NK-92 (cell line): ENCODE data around the gene RBM15B.
"Not testable (repeated sequence)": the region's sequence is repeated elsewhere in the genome, so short reads cannot be mapped to it uniquely, and the experiment has no call there.

Experiments
- DNase-seq: peaks from one replicate; lab custom pipeline; 2025; ENCODE audit not compliant: unreplicated experiment; lab: John Stamatoyannopoulos, UW

RBM15B gene

DNA sequence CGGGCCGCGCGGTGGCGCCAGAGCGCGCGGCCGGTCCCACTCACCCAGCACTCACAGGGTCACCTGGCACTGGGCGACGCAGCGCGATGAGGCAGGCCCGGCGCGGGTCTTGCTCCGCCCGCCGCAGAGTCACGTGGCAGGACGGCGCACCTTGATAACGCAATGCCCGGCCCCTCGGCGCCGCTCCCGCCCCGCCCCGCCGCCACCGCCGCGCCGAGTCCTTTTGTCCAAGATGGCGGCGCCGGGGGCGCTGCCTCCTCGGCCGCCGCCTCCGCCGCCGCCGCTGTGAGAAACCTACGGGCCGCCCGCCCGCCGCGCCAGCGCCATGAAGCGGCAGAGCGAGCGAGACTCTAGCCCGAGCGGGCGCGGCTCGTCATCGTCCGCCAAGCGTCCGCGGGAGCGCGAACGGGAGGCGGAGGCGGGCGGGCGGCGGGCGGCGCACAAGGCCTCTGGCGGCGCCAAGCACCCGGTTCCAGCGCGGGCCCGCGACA, at the start of gene RBM15B:
TSS of gene RBM15B (plus strand) at position 211 of the 491 bp plus-strand sequence. CDS start at position 326, 115 bp downstream.
- peak; percentile 60 for DNase-seq

DNA sequence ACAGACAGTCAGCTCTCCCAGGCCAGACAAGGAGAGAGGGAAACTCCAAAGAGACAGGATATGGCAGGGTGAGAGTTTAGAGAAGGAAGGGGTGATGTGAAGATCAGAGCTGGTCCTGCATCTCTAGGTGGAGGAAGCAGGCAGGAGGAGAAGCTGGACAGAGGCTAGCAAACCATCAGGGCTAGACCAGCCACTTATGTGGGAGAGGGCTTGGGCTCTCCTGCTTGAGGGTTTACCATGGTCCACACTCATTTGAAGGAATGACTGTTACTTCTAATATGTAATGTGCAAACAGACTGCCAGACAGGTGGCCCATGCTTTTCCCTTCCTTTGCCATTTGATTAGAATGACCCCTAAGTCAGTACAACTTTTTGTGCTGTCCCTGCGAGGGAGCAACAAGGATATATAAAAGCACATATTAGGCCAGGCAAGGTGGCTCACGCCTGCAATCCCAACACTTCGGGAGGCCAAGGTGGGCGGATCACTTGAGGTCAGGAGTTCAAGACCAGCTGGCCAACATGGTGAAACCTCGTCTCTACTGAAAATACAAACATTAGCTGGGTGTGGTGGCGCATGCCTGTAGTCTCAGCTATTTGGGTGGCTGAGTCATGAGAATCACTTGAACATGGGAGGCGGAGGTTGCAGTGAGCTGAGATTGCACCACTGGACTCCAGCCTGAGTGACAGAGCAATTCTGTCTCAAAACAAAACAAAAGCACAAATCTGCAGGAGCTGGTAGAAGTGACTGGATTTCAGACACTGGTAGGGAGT, 47.0 kb upstream of the RBM15B start:
- DNase-seq = no peak

GRCh38 chr3:51350751-51351150, 40.3 kb upstream of the RBM15B start:
- DNase-seq = no peak

GRCh38 chr3:51353131-51353530, 38.0 kb upstream of the RBM15B start:
- no peak for DNase-seq

DNA sequence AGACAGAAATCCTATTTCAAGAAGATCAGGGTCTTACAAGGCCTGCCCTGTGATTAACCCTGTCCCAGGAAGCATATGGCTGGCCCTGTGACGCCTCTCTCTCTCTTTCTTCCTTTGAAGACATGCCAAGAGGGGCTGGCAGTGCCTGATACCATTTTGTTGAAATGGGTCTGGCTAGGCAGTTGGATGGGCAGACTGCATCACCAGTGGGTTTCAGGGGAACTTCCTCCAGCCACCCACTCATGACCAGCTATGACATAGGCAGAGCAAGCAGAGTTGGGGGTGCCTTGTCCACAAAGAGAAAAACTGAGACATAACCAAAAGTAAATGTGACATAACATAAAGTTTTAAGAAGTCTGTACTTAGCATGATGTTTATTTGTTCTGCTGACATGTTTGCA, 37.4 kb upstream of the RBM15B start:
- no peak for DNase-seq

DNA sequence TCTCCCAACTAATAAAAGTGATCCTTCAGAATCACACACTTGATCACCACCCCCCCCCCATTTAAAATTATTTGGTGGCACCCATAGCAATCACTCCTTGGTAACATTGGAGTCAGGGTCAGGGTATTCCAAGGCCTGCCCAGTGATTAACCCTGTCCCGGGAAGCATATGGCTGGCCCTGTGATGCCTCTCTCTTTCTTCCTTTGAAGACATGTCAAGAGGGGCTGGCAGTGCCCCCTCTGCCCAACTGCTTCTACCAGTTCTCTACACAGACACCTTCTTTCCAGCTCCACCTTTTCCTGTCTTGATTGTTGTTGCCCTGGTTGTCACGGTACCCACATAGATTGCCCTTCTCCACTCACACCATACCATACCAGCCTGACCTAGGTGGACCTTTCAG, 36.9 kb upstream of the RBM15B start:
- DNase-seq = no peak

GRCh38 chr3:51354731-51355615, 36.1 kb upstream of the RBM15B start:
- DNase-seq = no peak

DNA sequence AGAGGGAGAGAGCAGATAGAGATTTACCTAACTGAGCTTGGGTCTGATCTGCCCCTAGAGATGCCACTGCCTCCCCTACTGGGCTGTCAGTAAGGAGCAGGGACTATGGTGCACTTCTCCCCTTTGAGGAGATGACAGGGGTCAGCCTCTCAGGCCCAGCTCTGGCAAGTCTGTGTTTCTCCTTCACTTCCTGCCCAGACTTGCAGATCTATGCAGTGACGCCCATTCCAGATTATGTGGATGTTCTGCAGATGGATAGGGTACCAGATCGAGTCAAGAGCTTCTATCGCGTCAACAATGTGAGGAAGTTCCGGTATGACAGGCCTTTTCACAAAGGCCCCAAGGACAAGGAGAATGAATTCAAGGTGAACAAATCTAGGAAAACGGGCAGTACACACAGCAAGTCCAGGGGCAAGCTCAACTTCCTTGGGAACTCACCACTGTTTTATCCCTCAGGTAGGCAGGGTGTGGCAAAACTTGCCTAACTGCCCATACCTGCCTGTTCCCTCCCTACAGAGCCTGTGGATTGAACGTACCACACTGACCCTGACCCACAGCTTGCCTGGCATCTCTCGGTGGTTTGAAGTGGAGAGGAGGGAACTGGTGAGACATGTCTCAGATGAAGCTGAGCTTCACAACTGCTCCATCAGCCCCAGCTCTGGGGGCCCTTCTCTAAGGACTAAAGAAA, 35.0 kb upstream of the RBM15B start:
- DNase-seq = no peak

- DNase-seq = no peak
Measured at GRCh38 chr3:51357856-51358255, 33.2 kb upstream of the RBM15B start.

DNA sequence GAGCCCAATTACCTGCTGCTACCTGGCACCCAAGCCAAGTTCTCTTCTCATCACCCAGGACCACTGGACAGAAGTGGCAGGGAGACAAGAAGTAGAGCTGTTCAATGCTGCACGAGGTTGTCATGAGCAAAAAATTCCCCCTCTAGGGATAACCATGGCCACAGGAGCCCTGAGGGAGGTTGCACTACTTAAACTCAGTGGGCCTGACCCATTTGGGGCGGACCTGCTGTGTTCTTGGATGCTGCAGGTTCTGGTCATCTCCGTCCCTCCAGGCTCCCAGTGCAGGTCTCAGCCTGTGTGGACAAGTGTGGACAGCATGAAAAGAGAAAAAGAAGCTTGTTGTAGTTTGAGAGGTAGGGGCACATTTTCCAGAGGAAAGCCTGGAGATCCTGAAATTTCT, 32.1 kb upstream of the RBM15B start:
- no peak for DNase-seq

GRCh38 chr3:51360806-51361205, 30.3 kb upstream of the RBM15B start:
- DNase-seq = no peak

DNA sequence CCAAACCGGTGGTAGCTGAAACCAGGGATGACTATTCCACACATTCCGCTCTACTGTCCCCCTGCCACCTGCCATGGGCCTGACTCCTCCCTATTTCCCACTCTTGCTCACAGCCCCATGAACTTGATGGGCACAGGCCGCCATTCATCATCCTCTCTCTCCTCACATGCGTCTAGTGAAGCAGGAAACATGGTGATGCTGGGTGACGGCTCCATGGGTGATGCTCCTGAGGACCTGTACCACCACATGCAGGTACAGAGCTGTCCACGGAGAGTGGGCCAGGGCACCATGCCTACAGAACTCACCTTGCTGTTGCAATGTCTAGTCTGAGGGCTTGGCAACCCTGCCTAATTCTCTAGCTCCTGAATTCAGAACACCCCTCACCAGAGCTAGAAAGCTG, 29.3 kb upstream of the RBM15B start:
- DNase-seq = no peak

DNA sequence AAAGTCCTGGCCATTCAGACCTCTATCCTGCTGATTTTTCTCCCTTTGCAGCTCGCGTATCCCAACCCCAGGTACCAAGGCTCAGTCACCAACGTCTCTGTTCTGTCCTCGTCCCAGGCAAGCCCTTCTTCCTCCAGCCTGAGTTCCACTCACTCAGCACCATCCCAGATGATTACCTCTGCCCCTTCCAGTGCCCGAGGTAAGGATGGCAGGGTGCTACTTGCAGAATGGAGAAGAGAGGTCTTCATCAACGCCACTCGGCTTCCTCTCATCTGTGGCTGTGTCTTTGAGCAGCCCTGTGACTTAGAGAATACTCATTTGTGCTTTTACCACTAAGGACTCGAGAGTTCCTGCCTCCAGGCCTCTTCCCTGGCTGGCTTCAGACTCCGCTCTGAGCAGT, 28.6 kb upstream of the RBM15B start:
- no peak for DNase-seq

DNA sequence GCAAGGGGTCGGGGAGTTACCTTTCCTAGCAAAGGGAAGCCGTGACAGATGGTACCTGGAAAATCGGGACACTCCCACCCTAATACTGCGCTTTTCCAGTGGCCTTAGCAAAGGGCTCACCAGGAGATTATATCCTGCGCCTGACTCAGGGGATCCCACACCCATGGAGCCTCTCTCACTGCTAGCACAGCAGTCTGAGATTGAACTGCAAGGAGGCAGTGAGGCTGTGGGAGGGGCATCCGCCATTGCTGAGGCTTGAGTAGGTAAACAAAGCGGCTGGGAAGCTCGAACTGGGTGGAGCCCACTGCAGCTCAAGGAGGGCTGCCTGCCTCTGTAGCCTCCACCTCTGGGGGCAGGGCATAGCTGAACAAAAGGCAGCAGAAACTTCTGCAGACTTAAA, 22.8 kb upstream of the RBM15B start:
- DNase-seq = not testable (repeated sequence)

- DNase-seq = no peak
Measured at GRCh38 chr3:51371943-51372557, 19.0 kb upstream of the RBM15B start.

DNA sequence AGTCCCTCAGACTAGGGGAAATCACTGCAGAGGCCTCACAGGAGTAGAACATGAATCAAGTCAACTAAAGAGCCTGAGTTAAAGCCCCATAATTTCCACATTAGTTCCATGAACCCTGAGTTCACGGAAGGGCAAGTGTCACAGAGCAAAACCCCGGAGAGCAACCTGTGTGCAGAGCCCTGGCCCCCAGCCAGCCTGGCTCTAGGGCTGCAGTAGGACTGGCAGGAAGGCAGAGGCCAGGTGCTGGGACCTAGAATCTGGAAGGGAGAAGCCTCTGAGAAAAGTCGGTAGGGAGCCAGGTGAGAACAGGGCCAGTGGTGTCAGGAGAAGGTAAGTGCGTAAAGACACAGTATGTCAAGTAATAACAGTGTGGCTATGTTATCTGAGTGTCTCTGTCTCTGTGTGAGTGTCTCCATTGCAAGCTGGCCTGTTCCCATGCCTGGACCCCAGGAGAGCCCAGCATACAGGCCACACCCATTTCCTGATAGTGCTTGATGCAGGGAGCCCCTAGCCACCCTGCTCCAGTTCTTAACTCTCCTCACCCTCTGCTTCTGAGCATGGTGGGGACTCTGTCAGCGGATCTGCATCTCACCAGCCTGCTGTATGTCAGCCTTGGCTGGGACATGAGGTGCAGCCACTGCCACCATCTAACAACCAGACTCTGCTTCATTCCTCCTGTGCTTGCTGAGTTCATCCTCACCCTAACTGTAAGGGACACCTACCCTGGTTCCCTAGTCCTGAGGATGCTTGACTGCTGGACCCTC, 17.2 kb upstream of the RBM15B start:
- DNase-seq = no peak

GRCh38 chr3:51374456-51374855, 16.6 kb upstream of the RBM15B start:
- no peak for DNase-seq

DNA sequence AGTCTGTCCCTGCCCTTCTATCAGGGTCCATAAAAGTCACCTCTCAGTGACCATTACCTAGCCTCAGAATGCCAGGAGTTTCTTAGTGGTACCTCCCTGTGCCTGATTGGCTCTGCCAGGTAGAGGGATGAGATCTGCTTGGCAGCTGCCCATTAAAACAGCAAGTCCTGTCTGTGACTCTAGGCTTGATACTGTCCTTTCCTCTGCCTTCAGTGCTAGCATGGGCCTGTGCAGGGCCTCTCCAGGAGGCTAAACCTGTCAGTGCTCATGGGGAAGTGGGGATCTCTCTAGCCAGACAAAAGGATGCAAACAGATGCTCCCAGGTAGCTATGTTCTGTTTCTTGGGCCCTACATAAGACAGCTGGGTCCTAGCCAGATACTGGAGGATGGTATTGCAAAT, 15.9 kb upstream of the RBM15B start:
- DNase-seq = no peak

DNA sequence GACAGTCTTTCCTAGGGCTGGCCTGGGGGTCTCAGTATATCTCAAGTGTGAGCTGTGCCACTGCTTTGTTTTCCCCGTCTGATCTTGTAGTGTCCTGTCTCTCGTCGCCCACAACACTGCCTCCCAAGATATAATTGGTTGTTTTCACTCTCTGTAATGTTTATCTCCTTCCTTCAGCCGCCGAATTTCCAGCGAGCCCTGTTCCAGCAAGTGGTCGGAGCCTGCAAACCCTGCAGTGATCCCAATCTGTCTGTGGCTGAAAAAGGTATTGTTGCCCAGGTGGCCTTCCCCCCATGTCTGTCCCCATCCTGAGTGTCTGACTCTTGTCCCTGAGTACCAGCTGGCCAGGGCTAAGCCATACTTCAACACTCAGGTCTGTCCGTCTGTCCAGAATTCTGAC, 15.5 kb upstream of the RBM15B start:
- DNase-seq = no peak

- no peak for DNase-seq
Measured at GRCh38 chr3:51378065-51378464, 13.0 kb upstream of the RBM15B start.
